NCI-H187 (cell line): ENCODE data around the gene CCDC196.

Experiments used
- DNase-seq, 2 experiments: peaks; one replicate each; lab custom pipeline; 2025; lab: John Stamatoyannopoulos, UW

The CCDC196 gene

GRCh38 chr14:66485910-66486421, at the start of gene CCDC196:
Gene CCDC196 (plus strand): TSS chr14:66486371. CDS start chr14:66486503, 132 bp downstream.
- no peak for DNase-seq

GRCh38 chr14:66440801-66441200, 45.4 kb upstream of the CCDC196 start:
- no peak for DNase-seq

GRCh38 chr14:66442953-66443571, 43.1 kb upstream of the CCDC196 start:
- DNase-seq: no peak

- DNase-seq: no peak
Observed at GRCh38 chr14:66443785-66444184, 42.4 kb upstream of the CCDC196 start.

- DNase-seq: no peak
Observed at GRCh38 chr14:66444271-66444927, 41.8 kb upstream of the CCDC196 start.

- DNase-seq: no peak
Observed at GRCh38 chr14:66445936-66446335, 40.2 kb upstream of the CCDC196 start.

GRCh38 chr14:66453469-66453868, 32.7 kb upstream of the CCDC196 start:
- no peak for DNase-seq

GRCh38 chr14:66459603-66460002, 26.6 kb upstream of the CCDC196 start:
- DNase-seq: no peak

- DNase-seq: no peak
Observed at GRCh38 chr14:66464261-66464660, 21.9 kb upstream of the CCDC196 start.

GRCh38 chr14:66468778-66469367, 17.3 kb upstream of the CCDC196 start:
- no peak for DNase-seq

GRCh38 chr14:66471584-66471983, 14.6 kb upstream of the CCDC196 start:
- DNase-seq: no peak

- DNase-seq: no peak
Observed at GRCh38 chr14:66472251-66472650, 13.9 kb upstream of the CCDC196 start.

GRCh38 chr14:66473223-66473622, 12.9 kb upstream of the CCDC196 start:
- no peak for DNase-seq

- DNase-seq: no peak
Observed at GRCh38 chr14:66476964-66477363, 9.2 kb upstream of the CCDC196 start.

- DNase-seq: no peak
Observed at GRCh38 chr14:66477567-66477966, 8.6 kb upstream of the CCDC196 start.

- no peak for DNase-seq
Observed at GRCh38 chr14:66482873-66483272, 3.3 kb upstream of the CCDC196 start.

GRCh38 chr14:66483322-66483721, 2.8 kb upstream of the CCDC196 start:
- DNase-seq: no peak

- no peak for DNase-seq
Observed at GRCh38 chr14:66485029-66485428, 1.1 kb upstream of the CCDC196 start.

GRCh38 chr14:66487164-66487563, 993 bp downstream of the CCDC196 start:
- no peak for DNase-seq

- no peak for DNase-seq
Observed at GRCh38 chr14:66490143-66491111, 4.3 kb downstream of the CCDC196 start.

- no peak for DNase-seq
Observed at GRCh38 chr14:66493750-66494149, 7.6 kb downstream of the CCDC196 start.
